ENCODE results near the gene BCL2. TPM values are rescaled to one million over a fixed set of nuclear protein-coding genes. Genes with fewer than 3 reads are reported as not detected.

BCL2 gene
- total RNA-seq, 1 experiment from 2014 or later, result 2.6 TPM

DNA sequence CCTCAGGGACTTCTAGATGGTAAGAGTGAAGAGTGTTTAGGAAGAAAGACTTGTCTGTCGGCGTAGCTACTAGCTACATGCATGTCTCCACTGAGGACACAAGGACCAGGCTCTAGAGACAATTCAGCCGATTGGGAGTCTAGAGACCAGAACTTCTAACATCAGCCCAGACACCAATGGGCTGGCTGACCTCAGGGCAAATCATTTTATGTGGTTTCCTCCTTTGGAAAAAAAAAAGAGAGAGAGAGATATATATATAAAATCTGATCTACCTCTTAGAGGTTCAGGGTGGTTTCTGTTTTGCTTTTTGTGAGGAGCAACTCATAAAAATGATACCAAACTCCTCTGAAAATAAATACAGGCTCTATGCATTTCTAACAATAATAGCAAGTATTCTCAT is 212.8 kb downstream of the BCL2 start (continued):
- TF ChIP-seq, protein P1, sequence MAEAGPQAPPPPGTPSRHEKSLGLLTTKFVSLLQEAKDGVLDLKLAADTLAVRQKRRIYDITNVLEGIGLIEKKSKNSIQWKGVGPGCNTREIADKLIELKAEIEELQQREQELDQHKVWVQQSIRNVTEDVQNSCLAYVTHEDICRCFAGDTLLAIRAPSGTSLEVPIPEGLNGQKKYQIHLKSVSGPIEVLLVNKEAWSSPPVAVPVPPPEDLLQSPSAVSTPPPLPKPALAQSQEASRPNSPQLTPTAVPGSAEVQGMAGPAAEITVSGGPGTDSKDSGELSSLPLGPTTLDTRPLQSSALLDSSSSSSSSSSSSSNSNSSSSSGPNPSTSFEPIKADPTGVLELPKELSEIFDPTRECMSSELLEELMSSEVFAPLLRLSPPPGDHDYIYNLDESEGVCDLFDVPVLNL (CRISPR knock-in tag; IDR thresholded peaks at IDR 0.05; ENCODE audit: borderline replicate concordance, low read depth), result no peak
- TF ChIP-seq ETV6 (CRISPR knock-in tag; IDR thresholded peaks at IDR 0.05), result no peak

DNA sequence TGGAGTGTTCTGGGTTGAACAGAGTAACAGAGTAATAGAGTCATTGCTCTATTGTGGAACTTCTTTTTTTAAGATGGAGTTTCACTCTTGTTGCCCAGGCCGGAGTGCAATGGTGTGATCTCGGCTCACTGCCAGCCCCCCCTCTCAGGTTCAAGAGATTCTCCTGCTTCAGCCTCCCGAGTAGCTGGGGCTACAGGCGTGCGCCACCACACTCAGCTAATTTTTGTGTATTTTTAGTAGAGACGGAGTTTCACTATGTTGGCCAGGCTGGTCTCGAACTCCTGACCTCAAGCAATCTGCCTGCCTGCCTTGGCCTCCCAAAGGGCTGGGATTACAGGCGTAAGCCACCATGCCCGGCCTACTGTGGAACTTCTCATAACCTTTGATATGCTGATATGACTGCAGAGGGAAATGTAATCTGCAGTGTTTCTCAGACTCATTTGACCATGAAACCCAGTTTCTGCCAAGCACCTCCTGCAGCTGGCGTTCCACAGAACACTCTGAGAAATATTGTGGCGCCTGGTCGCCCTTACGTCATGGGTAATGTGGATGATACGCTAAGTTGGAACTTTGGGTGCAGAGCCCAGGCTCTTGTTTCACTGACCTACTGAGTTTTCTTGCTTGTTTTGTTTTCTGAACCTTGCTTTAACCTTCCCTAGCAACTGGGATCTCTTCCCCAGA is 213.8 kb downstream of the BCL2 start:
- ATAC-seq (no peak), DNase-seq (ENCODE audit: low spot score) (no peak)
- Mint-ChIP-seq H3K27me3 (ENCODE audit: low read depth) (no peaks in the 10 kb centered on the region), H3K27ac (no peak overlapping the region), H3K4me1 (peaks cover 6% of the 10 kb centered on the region; the same call in 1 of the 2 replicates), H3K36me3 (no peaks in the 10 kb centered on the region), H3K9me3 (peaks cover 20% of the 10 kb centered on the region), H3K4me3 (no peak overlapping the region)
- POLR2A ChIA-PET, result no interaction called here
- CTCF ChIA-PET, result no interaction called here
- TF ChIP-seq, protein P2, sequence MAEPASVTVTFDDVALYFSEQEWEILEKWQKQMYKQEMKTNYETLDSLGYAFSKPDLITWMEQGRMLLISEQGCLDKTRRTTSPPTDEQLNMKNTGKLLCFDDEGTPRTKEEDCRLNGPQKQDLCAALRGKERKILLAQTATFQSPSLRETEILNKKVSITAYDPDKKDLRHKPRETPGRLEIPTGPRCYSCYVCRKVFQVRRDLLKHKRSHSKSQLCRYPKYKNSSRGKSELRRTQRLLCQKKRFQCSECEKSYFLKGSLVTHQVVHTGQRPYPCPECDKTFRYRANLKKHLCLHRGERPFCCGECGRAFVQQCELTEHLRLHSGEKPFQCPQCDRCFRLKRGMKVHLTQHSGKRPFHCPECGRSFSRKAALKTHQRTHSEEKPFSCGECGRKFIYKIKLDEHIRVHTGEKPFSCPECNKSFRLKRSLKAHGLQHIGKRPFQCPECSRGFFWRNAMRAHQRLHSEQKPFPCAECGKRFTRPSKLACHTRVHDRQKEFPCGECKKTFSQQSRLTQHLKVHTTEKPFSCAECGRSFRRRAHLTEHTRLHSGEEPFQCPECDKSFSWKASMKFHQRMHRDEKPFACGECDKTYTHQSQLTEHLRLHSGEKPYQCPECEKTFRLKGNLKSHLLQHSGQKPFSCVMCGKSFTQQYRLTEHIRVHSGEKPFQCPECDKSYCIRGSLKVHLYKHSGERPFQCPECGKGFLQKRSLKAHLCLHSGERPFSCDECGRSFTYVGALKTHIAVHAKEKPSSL (CRISPR knock-in tag; conservative IDR thresholded peaks at IDR 0.05), result no peak
- TF ChIP-seq, protein P1 (CRISPR knock-in tag; IDR thresholded peaks at IDR 0.05; ENCODE audit: borderline replicate concordance, low read depth), result no peak
- no peak for TF ChIP-seq GTF2I (CRISPR knock-in tag; conservative IDR thresholded peaks at IDR 0.05)
- TF ChIP-seq FOXK1 (CRISPR knock-in tag; IDR thresholded peaks at IDR 0.05), result no peak
- no peak for TF ChIP-seq MXD4 (CRISPR knock-in tag; IDR thresholded peaks at IDR 0.05; ENCODE audit: borderline replicate concordance)
- TF ChIP-seq, protein P3, sequence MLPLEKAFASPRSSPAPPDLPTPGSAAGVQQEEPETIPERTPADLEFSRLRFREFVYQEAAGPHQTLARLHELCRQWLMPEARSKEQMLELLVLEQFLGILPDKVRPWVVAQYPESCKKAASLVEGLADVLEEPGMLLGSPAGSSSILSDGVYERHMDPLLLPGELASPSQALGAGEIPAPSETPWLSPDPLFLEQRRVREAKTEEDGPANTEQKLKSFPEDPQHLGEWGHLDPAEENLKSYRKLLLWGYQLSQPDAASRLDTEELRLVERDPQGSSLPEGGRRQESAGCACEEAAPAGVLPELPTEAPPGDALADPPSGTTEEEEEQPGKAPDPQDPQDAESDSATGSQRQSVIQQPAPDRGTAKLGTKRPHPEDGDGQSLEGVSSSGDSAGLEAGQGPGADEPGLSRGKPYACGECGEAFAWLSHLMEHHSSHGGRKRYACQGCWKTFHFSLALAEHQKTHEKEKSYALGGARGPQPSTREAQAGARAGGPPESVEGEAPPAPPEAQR (CRISPR knock-in tag; IDR thresholded peaks at IDR 0.05), result no peak
- TF ChIP-seq TCF7 (CRISPR knock-in tag; IDR thresholded peaks at IDR 0.05; ENCODE audit: low read depth), result no peak
- TF ChIP-seq, protein P4, sequence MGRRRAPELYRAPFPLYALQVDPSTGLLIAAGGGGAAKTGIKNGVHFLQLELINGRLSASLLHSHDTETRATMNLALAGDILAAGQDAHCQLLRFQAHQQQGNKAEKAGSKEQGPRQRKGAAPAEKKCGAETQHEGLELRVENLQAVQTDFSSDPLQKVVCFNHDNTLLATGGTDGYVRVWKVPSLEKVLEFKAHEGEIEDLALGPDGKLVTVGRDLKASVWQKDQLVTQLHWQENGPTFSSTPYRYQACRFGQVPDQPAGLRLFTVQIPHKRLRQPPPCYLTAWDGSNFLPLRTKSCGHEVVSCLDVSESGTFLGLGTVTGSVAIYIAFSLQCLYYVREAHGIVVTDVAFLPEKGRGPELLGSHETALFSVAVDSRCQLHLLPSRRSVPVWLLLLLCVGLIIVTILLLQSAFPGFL (CRISPR knock-in tag; IDR thresholded peaks at IDR 0.05; ENCODE audit: borderline replicate concordance), result no peak

DNA sequence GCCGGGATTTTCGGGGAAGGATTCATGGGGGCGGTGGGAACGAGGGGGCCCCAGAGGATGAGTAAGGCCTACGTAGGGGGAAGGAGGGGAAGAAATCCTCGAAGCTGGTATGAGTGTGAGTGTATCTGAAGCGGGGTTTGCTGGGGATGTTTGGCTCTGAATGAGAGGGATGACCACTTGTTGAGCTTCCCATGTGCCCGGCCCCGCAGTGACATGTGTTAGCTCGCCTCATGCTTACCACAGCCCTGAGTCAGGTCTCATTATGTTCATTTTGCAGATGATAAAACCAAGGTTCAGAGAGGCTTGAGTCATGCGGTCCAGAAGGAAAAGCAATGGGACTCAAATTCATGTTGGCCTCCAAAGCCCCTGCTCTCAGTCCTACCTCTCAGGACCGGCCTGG is 214.7 kb downstream of the BCL2 start:
- Mint-ChIP-seq H3K36me3 (no peaks in the 10 kb centered on the region), H3K4me1 (peaks cover 6% of the 10 kb centered on the region; the same call in 1 of the 2 replicates), H3K27me3 (ENCODE audit: low read depth) (no peaks in the 10 kb centered on the region), H3K27ac (no peak overlapping the region), H3K4me3 (no peak overlapping the region), H3K9me3 (peaks cover 20% of the 10 kb centered on the region)
- CTCF ChIA-PET, result no interaction called here
- POLR2A ChIA-PET, result no interaction called here
- TF ChIP-seq ZNF396 (CRISPR knock-in tag; IDR thresholded peaks at IDR 0.05; ENCODE audit: borderline replicate concordance) (no peak), ESRRA (CRISPR knock-in tag; IDR thresholded peaks at IDR 0.05; ENCODE audit: borderline replicate concordance) (no peak), GTF2I (CRISPR knock-in tag; conservative IDR thresholded peaks at IDR 0.05) (no peak), NR2C2 (CRISPR knock-in tag; IDR thresholded peaks at IDR 0.05) (no peak)
- TF ChIP-seq, protein P5, sequence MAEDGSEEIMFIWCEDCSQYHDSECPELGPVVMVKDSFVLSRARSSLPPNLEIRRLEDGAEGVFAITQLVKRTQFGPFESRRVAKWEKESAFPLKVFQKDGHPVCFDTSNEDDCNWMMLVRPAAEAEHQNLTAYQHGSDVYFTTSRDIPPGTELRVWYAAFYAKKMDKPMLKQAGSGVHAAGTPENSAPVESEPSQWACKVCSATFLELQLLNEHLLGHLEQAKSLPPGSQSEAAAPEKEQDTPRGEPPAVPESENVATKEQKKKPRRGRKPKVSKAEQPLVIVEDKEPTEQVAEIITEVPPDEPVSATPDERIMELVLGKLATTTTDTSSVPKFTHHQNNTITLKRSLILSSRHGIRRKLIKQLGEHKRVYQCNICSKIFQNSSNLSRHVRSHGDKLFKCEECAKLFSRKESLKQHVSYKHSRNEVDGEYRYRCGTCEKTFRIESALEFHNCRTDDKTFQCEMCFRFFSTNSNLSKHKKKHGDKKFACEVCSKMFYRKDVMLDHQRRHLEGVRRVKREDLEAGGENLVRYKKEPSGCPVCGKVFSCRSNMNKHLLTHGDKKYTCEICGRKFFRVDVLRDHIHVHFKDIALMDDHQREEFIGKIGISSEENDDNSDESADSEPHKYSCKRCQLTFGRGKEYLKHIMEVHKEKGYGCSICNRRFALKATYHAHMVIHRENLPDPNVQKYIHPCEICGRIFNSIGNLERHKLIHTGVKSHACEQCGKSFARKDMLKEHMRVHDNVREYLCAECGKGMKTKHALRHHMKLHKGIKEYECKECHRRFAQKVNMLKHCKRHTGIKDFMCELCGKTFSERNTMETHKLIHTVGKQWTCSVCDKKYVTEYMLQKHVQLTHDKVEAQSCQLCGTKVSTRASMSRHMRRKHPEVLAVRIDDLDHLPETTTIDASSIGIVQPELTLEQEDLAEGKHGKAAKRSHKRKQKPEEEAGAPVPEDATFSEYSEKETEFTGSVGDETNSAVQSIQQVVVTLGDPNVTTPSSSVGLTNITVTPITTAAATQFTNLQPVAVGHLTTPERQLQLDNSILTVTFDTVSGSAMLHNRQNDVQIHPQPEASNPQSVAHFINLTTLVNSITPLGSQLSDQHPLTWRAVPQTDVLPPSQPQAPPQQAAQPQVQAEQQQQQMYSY (CRISPR knock-in tag; IDR thresholded peaks at IDR 0.05), result no peak
- TF ChIP-seq, protein P6, sequence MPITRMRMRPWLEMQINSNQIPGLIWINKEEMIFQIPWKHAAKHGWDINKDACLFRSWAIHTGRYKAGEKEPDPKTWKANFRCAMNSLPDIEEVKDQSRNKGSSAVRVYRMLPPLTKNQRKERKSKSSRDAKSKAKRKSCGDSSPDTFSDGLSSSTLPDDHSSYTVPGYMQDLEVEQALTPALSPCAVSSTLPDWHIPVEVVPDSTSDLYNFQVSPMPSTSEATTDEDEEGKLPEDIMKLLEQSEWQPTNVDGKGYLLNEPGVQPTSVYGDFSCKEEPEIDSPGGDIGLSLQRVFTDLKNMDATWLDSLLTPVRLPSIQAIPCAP (CRISPR knock-in tag; IDR thresholded peaks at IDR 0.05), result no peak
- DNase-seq (ENCODE audit: low spot score), result no peak
- no peak for ATAC-seq
